GM21390 (cell line): ENCODE measurements around the gene BLTP1.

Experiments
- ATAC-seq: cut with Tn5 transposase; IDR thresholded peaks from one replicate; pipeline ENCODE4 v1.9.1; 2021; ENCODE audit not compliant: unreplicated experiment

BLTP1 gene

GRCh38 chr4:122163767-122164166 lies 11.6 kb downstream of the BLTP1 start:
- no peak for ATAC-seq

DNA sequence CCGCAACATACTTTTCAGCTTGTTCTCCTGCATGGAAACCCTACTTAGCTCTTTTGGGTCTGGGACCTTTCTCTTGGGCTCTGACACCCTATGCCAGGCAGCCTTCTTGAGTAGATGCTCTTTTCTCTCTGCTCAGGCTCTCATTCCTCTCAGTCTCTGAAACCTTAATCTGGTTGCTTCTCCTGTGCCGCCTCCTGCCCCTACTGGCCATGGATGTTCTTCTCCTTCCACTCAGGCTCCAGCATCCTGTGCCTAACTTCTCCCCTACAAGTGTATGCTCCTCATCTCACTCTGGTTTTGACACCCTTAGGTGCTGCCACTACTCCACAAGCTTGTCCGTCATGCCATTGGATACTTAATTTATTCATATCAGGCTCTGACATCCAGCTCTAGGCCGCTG lies 15.2 kb downstream of the BLTP1 start:
- ATAC-seq = no peak

GRCh38 chr4:122170775-122171174 lies 18.6 kb downstream of the BLTP1 start:
- peak; percentile 60 for ATAC-seq

DNA sequence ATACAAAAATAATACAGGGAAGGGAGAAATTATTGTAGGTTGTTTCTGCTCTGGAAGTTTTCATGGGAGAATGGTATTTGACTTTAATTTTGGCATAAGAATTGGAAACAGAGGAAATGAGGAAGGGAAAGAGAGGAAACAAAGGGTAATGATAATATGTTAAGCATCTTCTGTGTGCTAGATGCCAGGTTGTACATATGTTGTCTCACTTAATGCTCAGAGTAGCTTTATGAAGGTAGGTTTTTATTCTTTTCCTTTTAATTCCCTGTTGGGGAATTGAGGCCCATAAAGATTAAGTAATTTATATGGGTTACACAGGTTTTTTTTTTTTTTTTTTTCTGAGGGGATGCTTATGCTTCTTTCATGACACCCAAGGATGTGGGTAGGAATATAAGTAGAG lies 19.2 kb downstream of the BLTP1 start:
- no peak for ATAC-seq

DNA sequence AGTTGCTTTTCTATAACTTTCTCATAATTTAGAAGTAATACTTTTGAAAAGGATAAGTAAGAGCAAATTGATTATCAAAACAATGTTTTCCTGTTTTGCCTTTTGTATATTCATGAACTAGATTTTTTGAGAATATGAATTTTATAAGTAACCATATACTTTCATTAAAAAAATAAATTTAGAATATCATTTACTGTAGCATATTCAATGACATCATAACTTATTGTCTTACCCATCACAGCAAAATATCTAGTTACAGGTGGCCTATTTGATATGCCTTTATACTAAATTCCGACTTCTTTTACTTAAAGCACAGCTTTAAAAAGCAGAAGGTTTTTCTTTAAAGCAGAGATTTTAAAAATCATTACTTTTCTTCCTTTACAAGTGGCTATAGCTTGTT lies 20.1 kb downstream of the BLTP1 start:
- no peak for ATAC-seq

GRCh38 chr4:122178961-122179360 lies 26.8 kb downstream of the BLTP1 start:
- ATAC-seq = no peak

DNA sequence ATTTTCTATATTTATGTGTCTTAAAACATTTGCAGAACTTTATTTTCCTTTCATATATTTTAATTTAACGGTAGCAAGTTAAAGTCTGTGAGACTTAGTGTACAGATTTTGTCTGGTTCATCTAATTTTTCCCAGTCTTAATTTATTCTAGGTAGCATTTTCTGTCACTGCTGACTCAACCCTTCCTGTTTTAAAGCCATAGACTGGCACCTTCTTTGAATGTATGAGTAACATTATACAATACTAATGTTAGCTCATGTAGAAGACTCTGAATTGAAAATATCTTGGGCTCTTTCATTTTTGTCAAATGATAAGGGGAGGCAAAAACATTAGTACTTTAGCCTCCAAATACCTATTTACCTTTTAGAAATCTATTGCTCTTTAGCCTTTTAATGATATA lies 43.6 kb downstream of the BLTP1 start:
- ATAC-seq = no peak
